Colonic mucosa (tissue), 4 donors: ENCODE data around the gene ZBTB22. TPM values are rescaled to one million over a fixed set of nuclear protein-coding genes. Genes with fewer than 3 reads are reported as not detected.
A peak's percentile ranks its signal among the peaks of the same experiment; 100 is the strongest.
"Not testable (repeated sequence)": the region's sequence is repeated elsewhere in the genome, so short reads cannot be mapped to it uniquely, and the experiment has no call there.

Experiments used
- DNase-seq: peaks from one replicate; pipeline ENCODE4 v3.0.0-alpha.2; 2020
- H3K27ac ChIP-seq: fragments of 200-600 bp; one replicate; pipeline ENCODE4 v1.8.0; 2021
- H3K27me3 ChIP-seq: fragments of 200-600 bp; one replicate; pipeline ENCODE4 v1.8.0; 2021
- H3K36me3 ChIP-seq: fragments of 200-600 bp; one replicate; pipeline ENCODE4 v1.8.0; 2021
- H3K4me1 ChIP-seq: fragments of 200-600 bp; one replicate; pipeline ENCODE4 v1.8.0; 2021; ENCODE audit warnings: mild to moderate bottlenecking
- H3K4me3 ChIP-seq: fragments of 200-600 bp; one replicate; pipeline ENCODE4 v1.8.0; 2021
- H3K9ac ChIP-seq, 2 donors: one replicate each; pipeline ENCODE4 v1.7.0; 2013; ENCODE audit warnings: control low read depth in 2 of 2, low read depth in 2 of 2, low read length in 2 of 2
- H3K9me3 ChIP-seq: fragments of 200-600 bp; one replicate; pipeline ENCODE4 v1.8.0; 2021
- intact Hi-C: fragments of 100-400 bp; cut with DNase I; formaldehyde crosslinking; loops from one replicate; pipeline ENCODE4 v1.14.1; 2022
- total RNA-seq, 2 donors: library from RNA; stranded (reverse); fragmentation: NEBNext Ultra II Directional in 1 of 2; extraction: Animal tissue kit (Norgen Biotek cat#: 25700) in 1 of 2; gene quantifications; one replicate each; pipeline ENCODE4 v1.2.1, GENCODE V29; 2021
- TF ChIP-seq, protein P1 (sequence below): fragments of 200-600 bp; IDR thresholded peaks from one replicate; pipeline ENCODE4 v1.8.0; 2022; ENCODE audit warnings: antibody characterized with exemption, mild to moderate bottlenecking
- donor health status: healthy.
- donor health status: DM: no; HTN: no; CAD: no.
- donor health status: DM: no; HTN: no; CAD: no.

The ZBTB22 gene
- total RNA-seq, 2 donors from 2014 or later, result 12.4 to 16.9 TPM

DNA sequence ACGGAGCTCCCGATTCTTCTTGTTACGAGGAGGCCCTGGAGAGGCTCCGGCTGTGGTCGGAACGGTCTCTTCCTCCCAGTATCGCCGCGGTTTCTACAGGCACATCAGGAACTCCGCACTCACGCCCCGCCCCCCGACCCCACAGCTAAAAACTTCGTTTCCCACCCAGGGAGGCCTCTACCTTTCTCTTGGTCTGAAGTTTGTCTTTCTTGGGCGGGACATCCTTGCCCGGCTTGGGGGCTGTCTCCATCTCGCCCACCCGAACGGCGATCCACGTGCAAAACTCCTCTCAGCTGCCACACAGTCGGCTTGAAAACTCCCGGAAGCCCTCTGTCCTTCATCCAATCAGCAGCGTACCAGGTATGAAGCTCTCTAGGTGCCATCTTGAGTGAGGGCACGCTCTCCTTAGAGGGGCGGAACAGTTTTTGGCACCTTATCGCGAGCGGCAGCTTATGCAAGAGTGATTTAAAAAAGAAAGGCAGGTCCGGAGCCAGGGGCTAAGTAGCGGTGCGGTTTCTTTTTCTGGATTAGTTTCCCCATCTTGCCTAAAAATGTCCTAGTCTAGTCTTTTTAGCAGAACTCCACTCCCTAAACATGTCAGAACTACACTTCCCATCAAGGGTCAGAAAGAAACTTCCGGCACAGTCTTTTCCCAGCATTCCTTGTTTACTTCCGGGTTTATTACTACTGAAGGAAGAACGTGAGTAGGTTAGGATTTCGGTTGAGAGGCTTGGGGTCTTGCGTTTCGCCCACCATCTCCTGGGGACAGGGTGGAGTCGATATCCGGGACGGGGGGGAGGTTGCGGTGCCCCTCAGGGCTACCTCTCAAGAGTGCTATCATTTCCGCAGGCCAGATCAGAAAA is 28.4 kb downstream of the ZBTB22 start, which contains the start of the genes PFDN6 and WDR46:
TSS of gene PFDN6 (plus strand) at position 681 of the 863 bp plus-strand sequence. CDS start 256 bp downstream, outside the sequence.
TSS of gene WDR46 (minus strand) at position 319 of the 863 bp plus-strand sequence. CDS start at position 250, 69 bp downstream.
- Histone ChIP-seq H3K9ac (peak within 1 kb of the TSS; percentile 88 to 96), H3K4me1 (peaks cover 6% of the 10 kb centered on the region), H3K36me3 (no peaks in the 10 kb centered on the region), H3K27me3 (no peaks in the 10 kb centered on the region), H3K27ac (peak within 1 kb of the TSS; percentile 83), H3K9me3 (no peaks in the 10 kb centered on the region), H3K4me3 (peak within 1 kb of the TSS; percentile 89)
- TF ChIP-seq, protein P1, sequence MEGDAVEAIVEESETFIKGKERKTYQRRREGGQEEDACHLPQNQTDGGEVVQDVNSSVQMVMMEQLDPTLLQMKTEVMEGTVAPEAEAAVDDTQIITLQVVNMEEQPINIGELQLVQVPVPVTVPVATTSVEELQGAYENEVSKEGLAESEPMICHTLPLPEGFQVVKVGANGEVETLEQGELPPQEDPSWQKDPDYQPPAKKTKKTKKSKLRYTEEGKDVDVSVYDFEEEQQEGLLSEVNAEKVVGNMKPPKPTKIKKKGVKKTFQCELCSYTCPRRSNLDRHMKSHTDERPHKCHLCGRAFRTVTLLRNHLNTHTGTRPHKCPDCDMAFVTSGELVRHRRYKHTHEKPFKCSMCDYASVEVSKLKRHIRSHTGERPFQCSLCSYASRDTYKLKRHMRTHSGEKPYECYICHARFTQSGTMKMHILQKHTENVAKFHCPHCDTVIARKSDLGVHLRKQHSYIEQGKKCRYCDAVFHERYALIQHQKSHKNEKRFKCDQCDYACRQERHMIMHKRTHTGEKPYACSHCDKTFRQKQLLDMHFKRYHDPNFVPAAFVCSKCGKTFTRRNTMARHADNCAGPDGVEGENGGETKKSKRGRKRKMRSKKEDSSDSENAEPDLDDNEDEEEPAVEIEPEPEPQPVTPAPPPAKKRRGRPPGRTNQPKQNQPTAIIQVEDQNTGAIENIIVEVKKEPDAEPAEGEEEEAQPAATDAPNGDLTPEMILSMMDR, result no peak
- intact Hi-C loops, result no loop called here
- peak; percentile 87 for DNase-seq

DNA sequence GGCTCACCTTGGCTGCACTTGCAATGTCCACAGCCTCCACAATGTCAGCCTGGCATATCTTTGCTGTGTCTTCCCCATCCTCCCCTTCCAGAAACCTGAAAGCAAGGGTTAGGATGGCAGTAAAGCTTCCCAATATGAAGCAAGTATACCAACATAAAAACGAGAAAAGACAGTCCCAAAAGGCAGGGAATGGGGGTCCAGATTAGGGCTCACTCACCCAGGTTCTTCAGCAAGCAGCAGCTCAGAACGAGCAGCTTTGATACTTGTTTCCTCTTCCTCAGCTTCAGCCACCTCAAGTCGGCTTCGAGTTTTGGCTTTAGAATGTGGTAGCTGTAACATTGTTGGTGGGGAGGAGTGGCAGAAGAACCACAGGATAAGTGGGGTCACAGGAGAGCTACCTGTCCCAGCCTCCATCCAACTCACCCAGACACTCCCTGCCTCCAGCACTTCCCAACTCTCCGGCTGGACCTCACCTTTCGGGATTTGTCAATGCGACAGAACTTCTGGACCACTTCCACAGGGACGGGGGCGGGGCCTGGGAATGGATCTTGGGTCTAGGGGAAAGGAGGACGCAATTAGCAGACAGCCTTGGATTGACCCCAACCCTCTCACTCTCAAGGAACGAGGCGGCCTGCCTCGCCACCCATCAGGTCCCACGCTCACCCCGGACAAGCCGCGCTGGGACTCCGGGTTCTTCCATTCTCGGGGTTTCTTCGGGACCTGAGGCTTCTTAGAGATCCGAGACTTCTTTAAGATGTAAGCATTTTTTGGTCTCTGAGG is 29.2 kb downstream of the ZBTB22 start:
- DNase-seq, result no peak
- intact Hi-C loops, result no loop called here
- Histone ChIP-seq H3K4me1 (peaks cover 6% of the 10 kb centered on the region), H3K36me3 (no peaks in the 10 kb centered on the region), H3K27me3 (no peaks in the 10 kb centered on the region), H3K9me3 (no peaks in the 10 kb centered on the region), H3K4me3 (peak overlapping the region; percentile 89), H3K27ac (peak overlapping the region; percentile 83), H3K9ac (peak overlapping the region; percentile 88 to 96)
- TF ChIP-seq, protein P1, result no peak

DNA sequence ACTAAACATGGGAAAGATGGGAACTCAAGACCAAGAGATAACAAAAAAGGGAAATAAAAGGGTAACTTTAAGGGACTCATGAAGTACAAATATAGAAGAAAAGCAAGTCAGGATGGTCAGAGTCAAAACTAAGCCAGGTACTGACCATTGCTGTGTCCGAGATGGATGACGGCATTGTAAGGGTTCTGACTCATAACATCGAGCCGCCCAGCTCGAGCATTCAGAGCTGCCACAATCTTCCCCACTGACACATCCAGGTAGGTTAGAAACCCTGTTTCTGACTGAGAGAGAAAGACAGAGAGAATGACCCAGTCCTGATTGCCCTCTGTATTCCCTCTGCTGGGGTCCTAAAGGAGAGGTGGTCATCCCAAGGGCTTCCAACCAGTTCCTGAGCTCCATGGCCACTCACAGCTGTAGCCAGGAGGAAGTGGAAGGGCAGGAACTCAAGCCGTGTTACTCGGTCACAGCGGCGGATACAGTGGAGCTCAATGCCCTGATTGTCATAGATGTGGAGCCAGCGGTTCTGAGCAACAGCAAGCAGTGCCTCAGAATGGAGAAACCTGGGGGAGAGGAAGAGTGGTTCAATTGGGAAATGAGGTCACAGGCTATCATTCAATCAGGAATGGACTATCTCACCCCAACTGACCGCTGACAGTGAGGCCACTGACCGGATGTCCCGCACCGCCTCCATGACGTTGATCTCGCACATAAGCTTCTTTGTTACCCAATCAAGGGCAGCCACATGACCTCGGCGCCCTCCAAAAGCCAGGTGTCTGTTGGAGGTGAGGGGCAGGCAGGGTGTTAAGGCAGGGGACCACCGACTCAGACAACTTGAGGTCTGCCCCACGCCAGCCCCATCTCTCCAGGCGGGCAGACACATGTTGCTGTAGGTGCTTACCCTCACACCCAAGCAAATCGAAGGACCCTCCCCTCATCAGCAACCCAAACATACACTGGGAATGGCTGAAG is 30.3 kb downstream of the ZBTB22 start:
- TF ChIP-seq, protein P1, result no peak
- H3K4me3 ChIP-seq, result no peak overlapping the region
- H3K27ac ChIP-seq, result no peak overlapping the region
- no peaks in the 10 kb centered on the region for H3K9me3 ChIP-seq
- no peaks in the 10 kb centered on the region for H3K27me3 ChIP-seq
- H3K36me3 ChIP-seq, result no peaks in the 10 kb centered on the region
- intact Hi-C loops, result no loop called here
- H3K9ac ChIP-seq, result no peak overlapping the region
- peaks cover 6% of the 10 kb centered on the region for H3K4me1 ChIP-seq
- no peak for DNase-seq

DNA sequence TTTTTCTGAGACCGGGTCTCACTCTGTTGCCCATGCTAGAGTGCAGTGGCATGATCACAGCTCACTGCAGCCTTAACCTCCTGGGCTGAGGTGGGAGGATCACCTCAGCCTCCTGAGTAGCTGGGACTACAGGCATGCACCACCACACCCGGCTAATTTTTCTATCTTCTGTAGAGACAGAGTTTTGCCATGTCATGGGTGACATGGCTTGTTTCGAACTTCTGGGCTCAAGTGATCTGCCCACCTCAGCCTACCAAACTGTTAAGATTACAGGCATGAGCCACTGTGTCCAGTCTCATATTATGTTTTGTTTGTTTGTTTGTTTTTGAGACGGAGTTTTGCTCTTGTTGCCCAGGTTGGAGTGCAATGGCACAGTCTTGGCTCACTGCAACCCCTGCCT is 32.3 kb downstream of the ZBTB22 start:
- H3K27ac ChIP-seq, H3K4me3 ChIP-seq, DNase-seq, intact Hi-C loops, H3K27me3 ChIP-seq, H3K9me3 ChIP-seq, H3K36me3 ChIP-seq, H3K9ac ChIP-seq, H3K4me1 ChIP-seq: not testable (repeated sequence)

DNA sequence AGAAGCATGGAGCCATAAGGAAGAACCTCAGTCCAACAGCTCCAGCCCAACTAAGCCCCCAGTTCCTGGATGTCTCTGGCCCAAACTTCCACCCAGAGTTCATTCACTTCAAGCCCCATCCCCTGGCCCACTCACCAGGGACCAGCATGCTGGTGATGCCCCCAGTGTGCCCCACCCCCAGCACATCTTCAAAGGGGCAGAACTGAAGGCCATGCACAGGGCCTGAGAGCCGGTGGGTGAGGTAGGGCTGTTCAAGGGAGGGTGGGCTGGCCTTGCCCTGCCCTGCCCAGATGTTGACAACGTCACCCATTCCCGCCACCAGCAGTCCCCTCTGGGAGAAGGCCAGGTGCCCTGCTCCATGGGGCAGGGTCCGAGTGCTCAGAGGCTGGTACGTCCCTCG is 37.0 kb downstream of the ZBTB22 start:
- TF ChIP-seq, protein P1, result no peak
- Histone ChIP-seq H3K36me3 (peaks cover 4% of the 10 kb centered on the region), H3K4me1 (peaks cover 10% of the 10 kb centered on the region), H3K27ac (no peak overlapping the region), H3K9me3 (no peaks in the 10 kb centered on the region), H3K27me3 (no peaks in the 10 kb centered on the region), H3K4me3 (no peak overlapping the region), H3K9ac (peak overlapping the region in 1 of 2 donors; percentile 12)
- intact Hi-C loops, result no loop called here
- DNase-seq, result no peak
